Measurements from ENCODE around the gene RBP4.

Gene RBP4

DNA sequence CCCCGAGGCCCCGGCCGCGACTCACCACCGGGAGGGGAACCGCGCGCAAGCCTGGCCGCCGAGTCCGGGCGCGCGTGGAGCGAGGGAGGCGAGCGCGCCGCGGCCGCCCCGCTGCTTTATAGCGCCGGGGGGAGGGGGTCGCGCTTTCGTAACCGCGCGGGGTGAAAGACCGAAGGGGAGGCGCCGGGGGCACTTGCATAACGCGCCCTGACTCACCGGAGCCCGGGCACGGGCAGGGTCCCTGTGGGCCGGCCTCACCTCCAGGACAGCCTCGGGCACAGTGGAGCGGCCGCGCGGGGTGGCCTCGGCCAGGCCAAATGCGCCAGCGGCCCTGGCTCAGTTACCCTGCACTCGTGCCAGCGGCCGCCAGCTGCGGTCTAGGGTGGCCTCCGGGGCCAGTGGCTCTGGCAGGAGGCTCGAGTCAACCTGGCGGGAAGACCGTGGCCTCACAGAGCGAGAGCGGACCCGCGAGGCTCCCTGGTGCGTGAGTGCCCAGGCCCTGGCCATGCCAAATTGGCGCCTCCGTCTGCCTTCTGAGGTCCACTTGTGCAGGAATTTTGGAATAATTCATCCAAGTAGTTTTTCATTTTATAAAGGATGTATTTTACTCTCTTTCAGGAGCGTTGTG is at the start of gene RBP4:
Gene RBP4, minus strand, starts transcription at position 90 of the 628 bp plus-strand sequence. CDS start 207 bp downstream, outside the sequence.
- FAIRE-seq: no peak
- no peak for TF ChIP-seq POLR2A (IDR thresholded peaks at IDR 0.05; ENCODE audit: low read depth, low read length)
- no peak for DNase-seq (ENCODE audit: insufficient read length, low spot score)

DNA sequence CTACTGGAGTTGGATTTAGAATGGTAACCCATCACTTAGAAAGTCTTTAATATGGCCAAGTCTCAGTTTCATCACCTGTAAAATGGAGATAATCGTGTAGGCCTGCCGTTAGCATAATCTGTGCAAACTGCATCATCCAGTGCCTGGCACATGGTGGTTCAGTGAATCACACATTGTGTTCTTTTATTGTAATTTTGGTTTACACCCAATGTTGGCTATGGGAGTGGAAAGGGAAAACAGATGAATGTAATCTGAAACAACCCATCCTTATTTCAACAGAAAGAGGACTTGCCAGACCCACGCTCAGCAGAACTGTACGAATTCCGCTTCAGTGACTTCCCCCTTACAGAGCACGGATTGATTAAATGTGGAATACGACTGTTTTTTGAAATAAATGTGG is 38.8 kb upstream of the RBP4 start:
- DNase-seq (ENCODE audit: insufficient read length, low spot score) (no peak), FAIRE-seq (no peak)
- TF ChIP-seq POLR2A (IDR thresholded peaks at IDR 0.05; ENCODE audit: low read depth, low read length): no peak

DNA sequence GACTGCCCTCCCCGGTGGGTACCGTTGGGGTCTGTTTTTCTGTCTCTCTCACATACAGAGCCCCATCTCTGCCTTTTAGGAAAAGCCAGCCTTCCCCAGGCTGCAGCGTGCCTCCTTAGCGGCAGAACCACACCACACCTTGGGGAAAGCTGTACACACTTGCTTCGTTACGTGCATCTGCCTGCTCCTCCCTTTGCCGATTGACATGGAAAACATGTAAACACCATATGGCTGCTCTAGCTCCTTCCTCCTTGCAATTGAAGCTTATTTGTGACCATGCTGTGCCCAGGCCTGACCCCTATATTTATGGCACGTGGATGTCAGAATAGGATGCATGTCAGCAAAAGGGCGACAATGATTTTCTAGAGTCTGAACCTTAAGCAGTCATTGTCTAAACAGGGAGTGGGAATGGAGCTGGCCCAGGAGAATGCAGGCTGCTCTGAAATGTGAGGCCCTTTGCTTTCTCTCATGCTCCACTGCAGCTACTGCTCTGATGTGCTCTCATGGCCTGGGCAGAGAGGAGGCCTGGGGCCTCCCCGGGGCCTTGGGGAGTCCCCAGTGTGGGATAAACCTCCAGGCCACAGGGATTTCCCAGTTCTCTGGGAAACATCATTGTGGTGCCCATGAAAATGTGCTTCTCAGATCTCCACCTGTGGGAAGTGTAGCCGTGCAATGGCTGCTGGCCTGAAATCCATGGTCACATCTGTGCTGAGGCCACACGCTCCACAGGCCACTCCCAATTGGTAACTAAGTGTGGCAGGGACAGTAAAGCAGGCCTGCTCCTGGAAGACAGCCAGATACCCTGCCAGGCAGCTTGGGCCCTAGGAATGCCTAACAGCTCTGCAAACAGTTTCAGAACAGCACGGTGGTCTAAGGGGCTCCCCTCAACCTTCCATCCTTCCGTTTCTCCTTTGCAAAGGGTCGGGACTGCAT is 29.9 kb upstream of the RBP4 start:
- no peak for TF ChIP-seq POLR2A (IDR thresholded peaks at IDR 0.05; ENCODE audit: low read depth, low read length)
- FAIRE-seq (no peak), DNase-seq (ENCODE audit: insufficient read length, low spot score) (no peak)

DNA sequence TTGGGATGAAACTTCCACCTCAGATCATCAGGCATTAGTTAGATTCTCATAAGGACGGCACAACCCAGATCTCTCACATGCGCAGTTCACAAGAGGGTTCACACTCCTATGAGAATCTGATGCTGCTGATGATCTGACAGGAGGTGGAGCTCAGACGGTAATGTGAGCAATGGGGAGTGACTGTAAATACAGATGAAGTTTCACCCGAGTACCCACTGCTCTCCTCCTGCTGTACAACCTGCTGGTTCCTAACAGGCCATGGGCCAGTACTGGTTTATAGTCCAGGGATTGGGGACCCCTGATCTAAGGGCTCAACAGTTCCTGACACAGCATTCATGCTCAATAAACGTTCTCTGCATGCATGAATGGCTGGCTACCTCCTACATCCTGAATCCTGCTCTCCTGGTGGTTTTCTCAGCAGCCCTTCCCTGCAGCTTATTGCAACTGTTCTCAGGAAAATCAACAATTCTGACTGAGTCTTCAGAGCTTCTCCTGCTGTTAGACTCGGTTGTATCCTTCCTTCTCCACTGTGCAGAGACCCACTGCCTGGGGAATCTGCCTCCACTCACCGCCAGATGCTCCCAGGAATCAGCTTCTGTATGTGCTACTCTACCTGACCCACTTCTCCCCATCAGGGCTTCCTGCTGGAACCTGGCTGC is 28.7 kb upstream of the RBP4 start:
- DNase-seq (ENCODE audit: insufficient read length, low spot score) (no peak), FAIRE-seq (no peak)
- no peak for TF ChIP-seq POLR2A (IDR thresholded peaks at IDR 0.05; ENCODE audit: low read depth, low read length)

DNA sequence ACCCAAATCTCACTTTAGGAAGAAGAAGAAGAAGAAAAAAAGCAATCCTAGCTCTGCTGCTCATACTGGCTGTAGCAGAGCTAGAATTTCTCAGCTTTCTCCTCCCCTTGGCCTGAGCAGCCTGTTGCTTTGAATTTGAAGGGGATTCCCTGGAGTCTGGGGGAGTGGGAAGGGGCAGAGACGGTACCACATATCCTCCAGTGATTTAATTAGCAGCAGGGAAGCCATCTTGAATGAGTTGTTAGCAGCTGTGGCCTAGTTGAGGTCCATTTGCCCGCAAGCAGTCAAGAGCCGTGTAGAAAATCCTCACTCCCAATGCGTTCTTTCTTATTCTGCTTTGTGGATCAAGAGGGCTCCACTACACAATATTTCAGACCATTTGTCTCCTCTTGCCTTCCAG is 27.8 kb upstream of the RBP4 start:
- TF ChIP-seq POLR2A (IDR thresholded peaks at IDR 0.05; ENCODE audit: low read depth, low read length): no peak
- DNase-seq (ENCODE audit: insufficient read length, low spot score) (no peak), FAIRE-seq (no peak)

DNA sequence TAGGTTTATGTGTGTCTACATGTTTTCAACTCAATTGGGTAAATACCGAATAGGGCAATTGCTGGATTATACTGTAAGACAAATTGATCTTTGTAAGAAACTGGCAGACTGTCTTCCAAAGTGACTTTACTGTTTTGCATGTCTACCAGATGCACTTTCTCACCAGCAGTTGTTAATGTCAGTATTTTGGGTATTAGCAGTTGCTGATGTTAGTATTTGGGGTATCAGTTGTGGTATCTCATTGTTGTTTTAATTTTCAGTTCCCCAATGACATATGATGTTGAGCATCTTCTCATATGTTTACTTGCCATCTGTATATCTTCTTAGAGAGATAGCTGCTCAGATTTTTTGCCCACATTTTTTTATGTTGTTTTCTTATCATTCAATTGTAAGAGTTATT is 21.9 kb upstream of the RBP4 start:
- no peak for TF ChIP-seq POLR2A (IDR thresholded peaks at IDR 0.05; ENCODE audit: low read depth, low read length)
- no peak for DNase-seq (ENCODE audit: insufficient read length, low spot score)

DNA sequence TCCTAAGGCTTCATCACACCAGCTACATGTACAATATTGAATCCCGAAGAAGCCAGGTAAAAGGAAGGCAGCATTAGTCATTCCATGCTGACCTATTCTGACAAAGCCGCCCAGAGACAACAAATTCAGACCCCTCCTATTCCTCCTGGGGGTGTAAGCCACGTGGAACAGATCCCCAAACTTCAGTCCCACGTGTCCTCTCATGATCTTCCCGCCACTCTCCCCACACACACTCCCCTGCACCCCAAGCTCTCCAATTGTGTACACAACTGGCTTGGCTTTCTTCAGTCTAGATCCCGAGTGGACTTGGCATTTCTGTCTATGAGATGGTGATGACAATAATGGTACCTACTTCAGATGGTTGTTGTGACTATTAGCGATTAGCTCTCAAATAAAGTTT is 19.9 kb upstream of the RBP4 start:
- FAIRE-seq: no peak
- no peak for DNase-seq (ENCODE audit: insufficient read length, low spot score)
- TF ChIP-seq POLR2A (IDR thresholded peaks at IDR 0.05; ENCODE audit: low read depth, low read length): no peak

More for the DNA sequence above, 21.9 kb upstream of the RBP4 start:
- no peak for FAIRE-seq

DNA sequence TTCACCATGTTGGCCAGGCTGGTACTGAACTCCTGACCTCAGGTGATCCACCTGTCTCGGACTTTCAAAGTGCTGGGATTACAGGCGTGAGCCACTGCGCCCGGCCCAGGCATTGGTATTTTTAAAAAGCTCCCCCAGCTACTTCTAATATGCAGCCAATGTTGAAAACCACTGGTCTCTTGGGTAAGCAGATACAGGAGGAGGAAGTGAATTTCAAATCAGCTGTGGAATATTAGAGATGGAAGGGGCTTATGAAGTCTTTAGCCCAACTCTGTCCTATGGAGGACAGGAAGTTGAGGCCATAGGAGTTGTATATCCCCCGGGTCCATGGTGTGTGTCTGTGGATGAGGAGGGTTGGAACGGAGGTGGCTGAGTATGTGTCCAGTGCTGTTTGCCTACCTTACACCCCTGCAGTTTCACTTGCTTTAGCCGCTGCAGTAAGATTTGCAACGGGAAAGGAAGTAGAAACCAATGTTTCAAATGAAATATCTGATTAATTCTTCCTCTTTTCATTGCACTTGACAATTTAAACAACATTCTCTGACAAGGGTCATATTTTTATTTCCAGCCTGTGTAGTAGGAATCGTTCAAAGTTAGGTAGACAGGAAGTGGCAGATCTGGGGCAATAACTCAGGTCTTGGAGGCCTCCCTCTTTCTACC is 14.7 kb upstream of the RBP4 start:
- no peak for TF ChIP-seq POLR2A (IDR thresholded peaks at IDR 0.05; ENCODE audit: low read depth, low read length)
- FAIRE-seq (no peak), DNase-seq (ENCODE audit: insufficient read length, low spot score) (no peak)

DNA sequence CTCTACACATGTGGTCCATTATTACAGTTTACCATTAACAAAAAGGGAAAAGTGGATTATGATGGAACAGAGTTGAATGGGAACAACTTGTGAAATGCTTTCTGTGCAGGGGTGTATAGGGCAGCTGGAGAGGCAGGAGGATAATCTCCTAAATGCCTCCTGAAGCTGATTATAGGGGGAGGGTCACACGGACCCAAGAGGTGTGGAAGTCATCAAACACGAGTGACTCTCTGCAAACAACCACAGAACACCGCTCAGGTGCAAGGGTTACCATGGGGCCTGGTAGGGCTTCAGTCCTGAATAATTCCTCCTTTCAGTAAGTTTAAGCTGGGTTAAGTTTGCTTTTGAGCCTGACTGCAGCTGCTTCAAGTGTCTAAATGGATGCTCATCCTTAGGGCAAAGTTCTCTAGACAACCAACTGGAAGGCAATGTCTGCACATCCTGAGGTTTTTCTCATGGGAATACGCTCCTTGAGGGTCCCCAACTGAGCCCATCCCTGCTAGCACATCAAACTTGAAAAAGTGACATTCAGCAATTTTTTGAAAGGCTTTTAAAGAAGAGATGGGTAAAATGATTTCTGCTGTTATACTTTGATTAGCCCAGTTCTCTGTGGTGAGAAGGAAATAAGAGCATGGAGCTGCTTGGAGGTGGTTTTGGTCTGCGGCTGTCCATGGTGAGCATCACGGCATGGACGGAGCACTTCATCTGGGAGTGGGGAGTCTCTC is 13.2 kb upstream of the RBP4 start:
- no peak for TF ChIP-seq POLR2A (IDR thresholded peaks at IDR 0.05; ENCODE audit: low read depth, low read length)
- FAIRE-seq: no peak
- DNase-seq (ENCODE audit: insufficient read length, low spot score): no peak

DNA sequence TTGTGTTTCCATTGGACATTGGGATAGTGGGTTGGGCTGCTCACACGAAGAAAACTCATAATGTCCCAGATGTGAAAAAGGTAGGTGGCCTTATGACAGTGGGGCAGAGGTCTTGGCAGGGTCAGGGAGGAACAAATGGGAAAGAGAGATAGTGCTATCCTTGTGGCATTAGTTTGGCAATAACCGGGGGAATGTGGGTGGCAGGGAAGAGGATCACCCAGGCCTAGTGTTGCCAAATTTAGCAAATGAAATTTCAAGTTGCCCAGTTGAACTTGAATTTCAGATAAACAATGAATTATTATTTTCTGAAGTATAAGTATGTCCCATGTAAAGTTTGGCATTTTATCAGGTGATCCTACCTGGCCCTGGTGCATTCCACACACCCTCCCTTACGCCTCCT is 12.1 kb upstream of the RBP4 start:
- TF ChIP-seq POLR2A (IDR thresholded peaks at IDR 0.05; ENCODE audit: low read depth, low read length): no peak
- DNase-seq (ENCODE audit: insufficient read length, low spot score) (no peak), FAIRE-seq (no peak)

DNA sequence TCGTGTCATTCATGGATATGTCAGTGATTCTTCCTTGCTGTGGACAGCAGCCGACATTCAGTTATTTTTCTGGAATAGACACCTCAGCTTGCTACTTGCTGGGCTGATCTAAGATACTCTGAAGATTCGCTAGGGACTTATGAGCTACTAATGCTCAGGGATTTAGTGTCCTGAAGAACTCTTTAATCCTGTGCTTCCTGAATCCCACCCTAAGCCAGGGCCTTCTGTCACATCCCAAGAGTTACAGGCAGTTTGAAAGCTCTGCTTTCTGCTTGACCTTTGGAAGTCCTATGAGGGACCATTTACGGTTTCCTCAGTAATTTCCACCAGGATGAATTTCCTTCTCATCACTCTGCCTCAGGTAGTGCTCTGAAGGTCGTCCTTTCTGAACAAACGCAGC is 11.3 kb upstream of the RBP4 start, which contains the start of gene PDE6C:
Gene PDE6C, plus strand, starts transcription at position 227 of the 400 bp plus-strand sequence. CDS start 189 bp downstream, outside the sequence.
- FAIRE-seq: no peak
- no peak for DNase-seq (ENCODE audit: insufficient read length, low spot score)
- no peak for TF ChIP-seq POLR2A (IDR thresholded peaks at IDR 0.05; ENCODE audit: low read depth, low read length)

DNA sequence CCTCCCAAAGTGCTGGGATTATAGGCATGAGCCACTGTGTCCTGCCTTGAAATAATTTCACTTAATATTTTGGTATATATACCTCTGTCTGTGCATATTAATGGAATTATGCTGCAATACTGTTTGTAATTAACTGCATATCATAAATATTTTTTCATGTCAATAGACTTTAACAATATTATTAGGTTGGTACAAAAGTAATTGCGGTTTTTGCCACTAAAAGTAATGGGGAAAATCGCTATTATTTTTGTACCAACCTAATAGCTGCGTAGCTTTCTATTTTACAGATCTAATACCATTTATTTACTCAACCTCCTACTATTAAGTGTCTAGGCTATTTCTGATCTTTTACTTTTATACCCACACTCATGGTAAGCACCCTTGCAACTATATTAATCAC is 7.4 kb upstream of the RBP4 start:
- DNase-seq (ENCODE audit: insufficient read length, low spot score) (no peak), FAIRE-seq (no peak)
- TF ChIP-seq POLR2A (IDR thresholded peaks at IDR 0.05; ENCODE audit: low read depth, low read length): no peak

DNA sequence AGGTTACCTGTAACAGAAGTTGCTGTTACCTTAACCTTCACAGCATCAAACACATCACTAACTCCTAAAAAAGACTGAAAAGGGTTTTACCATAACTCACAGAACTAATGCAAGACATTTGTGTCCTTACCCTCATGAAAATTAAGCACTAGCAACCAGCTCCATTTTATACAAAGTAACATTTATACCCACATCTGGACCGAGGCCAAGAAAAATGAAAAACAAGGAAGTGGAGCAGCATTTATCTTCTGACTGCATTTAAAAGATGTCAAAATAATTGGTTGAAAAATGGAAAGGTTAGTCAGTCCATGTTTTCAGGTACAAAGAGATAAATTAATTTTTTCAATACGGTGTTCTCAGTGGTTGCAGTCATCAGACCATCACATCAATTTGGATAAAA is 3.1 kb upstream of the RBP4 start:
- no peak for TF ChIP-seq POLR2A (IDR thresholded peaks at IDR 0.05; ENCODE audit: low read depth, low read length)
- DNase-seq (ENCODE audit: insufficient read length, low spot score) (no peak), FAIRE-seq (peak; percentile 55)
